Stimulated activated memory B cell treated with anti-CD40 and anti-IgM and Interleukin-4, amounts not matched to agents 10 μg/mL and 1 μg/mL and 100 μg/mL, for 72 hours (primary cell): ENCODE measurements around the gene PIP4K2A.

ENCODE experiments used
- ATAC-seq: fragments of 150-1000 bp; cut with Tn5 transposase; 2 replicates; pipeline ENCODE4 v1.10.0; 2021
- H3K27ac Mint-ChIP-seq: one replicate; pipeline ENCODE4 v1.8.0; 2022; ENCODE audit warnings: mild to moderate bottlenecking, mixed read lengths
- H3K27me3 Mint-ChIP-seq: one replicate; pipeline ENCODE4 v1.8.0; 2022; ENCODE audit warnings: mixed read lengths
- H3K36me3 Mint-ChIP-seq: one replicate; pipeline ENCODE4 v1.8.0; 2022; ENCODE audit warnings: mixed read lengths
- H3K4me1 Mint-ChIP-seq: one replicate; pipeline ENCODE4 v1.8.0; 2022; ENCODE audit warnings: mixed read lengths
- H3K4me3 Mint-ChIP-seq: one replicate; pipeline ENCODE4 v1.8.0; 2022; ENCODE audit warnings: mild to moderate bottlenecking, moderate library complexity, mixed read lengths
- H3K9me3 Mint-ChIP-seq: one replicate; pipeline ENCODE4 v1.8.0; 2022; ENCODE audit warnings: mixed read lengths

Gene PIP4K2A

GRCh38 chr10:22712211-22712955 is 2.0 kb downstream of the PIP4K2A start:
- ATAC-seq, result no peak
- peaks cover 11% of the 10 kb centered on the region for H3K36me3 Mint-ChIP-seq
- H3K27me3 Mint-ChIP-seq, result no peaks in the 10 kb centered on the region
- H3K4me3 Mint-ChIP-seq, result peak overlapping the region; percentile 91
- H3K27ac Mint-ChIP-seq, result peak overlapping the region; percentile 82
- H3K9me3 Mint-ChIP-seq, result no peaks in the 10 kb centered on the region
- peaks cover 56% of the 10 kb centered on the region for H3K4me1 Mint-ChIP-seq

DNA sequence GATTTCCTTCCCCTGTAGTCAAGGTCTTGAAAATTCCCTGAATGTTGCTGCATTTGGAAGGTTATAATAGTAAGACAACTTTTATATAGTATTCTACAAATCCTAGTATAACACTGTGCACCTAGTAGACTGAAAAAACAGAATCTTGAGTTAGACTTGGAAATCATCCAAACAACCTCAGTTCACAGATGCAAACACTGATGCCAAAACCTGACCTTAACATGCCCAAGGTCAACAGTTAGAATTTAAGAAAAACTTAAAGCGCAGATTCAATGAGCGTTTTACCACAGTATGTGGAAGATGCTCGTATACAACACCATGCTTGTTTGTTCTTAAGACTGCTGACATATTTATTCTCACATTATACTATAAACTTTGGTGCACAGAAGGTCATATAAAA is 3.0 kb downstream of the PIP4K2A start:
- no peaks in the 10 kb centered on the region for H3K27me3 Mint-ChIP-seq
- H3K4me3 Mint-ChIP-seq, result peak overlapping the region; percentile 91
- H3K4me1 Mint-ChIP-seq, result peaks cover 61% of the 10 kb centered on the region
- H3K36me3 Mint-ChIP-seq, result peaks cover 12% of the 10 kb centered on the region
- no peak for ATAC-seq
- peak overlapping the region; percentile 89 for H3K27ac Mint-ChIP-seq
- peaks cover 3% of the 10 kb centered on the region for H3K9me3 Mint-ChIP-seq

GRCh38 chr10:22710139-22710745 is 4.1 kb downstream of the PIP4K2A start:
- peak overlapping the region; percentile 89 for H3K27ac Mint-ChIP-seq
- H3K27me3 Mint-ChIP-seq, result no peaks in the 10 kb centered on the region
- H3K4me1 Mint-ChIP-seq, result peaks cover 69% of the 10 kb centered on the region
- H3K4me3 Mint-ChIP-seq, result peak overlapping the region; percentile 65
- ATAC-seq, result peak; percentile 31
- H3K9me3 Mint-ChIP-seq, result peaks cover 7% of the 10 kb centered on the region
- peaks cover 12% of the 10 kb centered on the region for H3K36me3 Mint-ChIP-seq

DNA sequence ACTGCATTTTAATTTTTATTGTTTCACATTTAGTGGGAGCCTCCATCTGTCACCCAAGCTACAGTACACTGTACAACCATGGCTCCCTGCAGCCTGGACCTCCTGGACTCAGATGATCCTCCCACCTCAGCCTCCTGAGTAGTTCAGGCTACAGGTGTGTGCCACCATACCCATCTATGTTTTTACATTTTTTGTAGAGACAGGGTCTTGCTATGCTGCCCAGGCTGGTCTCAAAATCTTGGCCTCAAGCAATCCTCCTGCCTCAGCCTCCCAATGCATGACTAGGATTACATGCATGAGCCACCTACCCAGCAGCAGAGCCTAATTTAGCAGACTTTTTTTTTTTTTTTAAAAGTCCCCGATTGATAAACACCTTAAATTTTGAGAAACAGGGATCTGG is 5.6 kb downstream of the PIP4K2A start:
- no peak overlapping the region for H3K4me3 Mint-ChIP-seq
- H3K9me3 Mint-ChIP-seq, result peaks cover 7% of the 10 kb centered on the region
- no peak for ATAC-seq
- H3K27me3 Mint-ChIP-seq, result no peaks in the 10 kb centered on the region
- H3K27ac Mint-ChIP-seq, result peak overlapping the region; percentile 89
- H3K4me1 Mint-ChIP-seq, result peaks cover 78% of the 10 kb centered on the region
- H3K36me3 Mint-ChIP-seq, result peaks cover 23% of the 10 kb centered on the region

DNA sequence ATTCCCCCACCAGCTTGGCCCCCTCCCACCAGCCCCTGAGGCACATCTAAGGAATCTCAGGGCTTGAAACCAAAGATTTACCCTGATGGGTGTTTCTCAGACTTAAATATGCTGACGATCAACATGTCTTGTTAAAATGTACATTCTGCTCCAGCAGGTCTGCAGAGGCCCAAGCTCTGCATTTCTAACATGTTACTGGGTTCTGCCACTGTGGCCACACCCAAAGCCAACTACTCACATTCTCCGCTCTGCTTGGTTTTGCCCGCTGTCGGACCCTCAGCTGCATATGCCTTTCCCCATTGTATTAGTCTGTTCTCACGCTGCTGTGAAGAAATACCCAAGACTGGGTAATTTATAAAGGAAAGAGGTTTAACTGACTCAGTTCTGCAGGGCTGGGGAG is 8.9 kb downstream of the PIP4K2A start:
- peak overlapping the region; percentile 46 for H3K4me3 Mint-ChIP-seq
- peaks cover 42% of the 10 kb centered on the region for H3K36me3 Mint-ChIP-seq
- no peaks in the 10 kb centered on the region for H3K27me3 Mint-ChIP-seq
- peaks cover 93% of the 10 kb centered on the region for H3K4me1 Mint-ChIP-seq
- ATAC-seq, result no peak
- H3K27ac Mint-ChIP-seq, result peak overlapping the region; percentile 91
- H3K9me3 Mint-ChIP-seq, result peaks cover 10% of the 10 kb centered on the region

GRCh38 chr10:22704942-22705341 is 9.4 kb downstream of the PIP4K2A start:
- peaks cover 10% of the 10 kb centered on the region for H3K9me3 Mint-ChIP-seq
- peaks cover 42% of the 10 kb centered on the region for H3K36me3 Mint-ChIP-seq
- peak; percentile 87 for ATAC-seq
- no peaks in the 10 kb centered on the region for H3K27me3 Mint-ChIP-seq
- peaks cover 93% of the 10 kb centered on the region for H3K4me1 Mint-ChIP-seq
- peak overlapping the region; percentile 91 for H3K27ac Mint-ChIP-seq
- H3K4me3 Mint-ChIP-seq, result peak overlapping the region; percentile 65

- H3K27me3 Mint-ChIP-seq, result no peaks in the 10 kb centered on the region
- peaks cover 42% of the 10 kb centered on the region for H3K36me3 Mint-ChIP-seq
- H3K9me3 Mint-ChIP-seq, result peaks cover 10% of the 10 kb centered on the region
- H3K27ac Mint-ChIP-seq, result peak overlapping the region; percentile 91
- peak; percentile 74 for ATAC-seq
- peak overlapping the region; percentile 65 for H3K4me3 Mint-ChIP-seq
- peaks cover 95% of the 10 kb centered on the region for H3K4me1 Mint-ChIP-seq
These were observed 9.9 kb downstream of the PIP4K2A start for GRCh38 chr10:22704471-22704911.

GRCh38 chr10:22702348-22702747 is 12.0 kb downstream of the PIP4K2A start:
- Mint-ChIP-seq H3K4me3 (no peak overlapping the region), H3K9me3 (peaks cover 10% of the 10 kb centered on the region), H3K27me3 (no peaks in the 10 kb centered on the region), H3K27ac (peak overlapping the region; percentile 79), H3K36me3 (peaks cover 31% of the 10 kb centered on the region), H3K4me1 (peaks cover 80% of the 10 kb centered on the region)
- ATAC-seq, result no peak

DNA sequence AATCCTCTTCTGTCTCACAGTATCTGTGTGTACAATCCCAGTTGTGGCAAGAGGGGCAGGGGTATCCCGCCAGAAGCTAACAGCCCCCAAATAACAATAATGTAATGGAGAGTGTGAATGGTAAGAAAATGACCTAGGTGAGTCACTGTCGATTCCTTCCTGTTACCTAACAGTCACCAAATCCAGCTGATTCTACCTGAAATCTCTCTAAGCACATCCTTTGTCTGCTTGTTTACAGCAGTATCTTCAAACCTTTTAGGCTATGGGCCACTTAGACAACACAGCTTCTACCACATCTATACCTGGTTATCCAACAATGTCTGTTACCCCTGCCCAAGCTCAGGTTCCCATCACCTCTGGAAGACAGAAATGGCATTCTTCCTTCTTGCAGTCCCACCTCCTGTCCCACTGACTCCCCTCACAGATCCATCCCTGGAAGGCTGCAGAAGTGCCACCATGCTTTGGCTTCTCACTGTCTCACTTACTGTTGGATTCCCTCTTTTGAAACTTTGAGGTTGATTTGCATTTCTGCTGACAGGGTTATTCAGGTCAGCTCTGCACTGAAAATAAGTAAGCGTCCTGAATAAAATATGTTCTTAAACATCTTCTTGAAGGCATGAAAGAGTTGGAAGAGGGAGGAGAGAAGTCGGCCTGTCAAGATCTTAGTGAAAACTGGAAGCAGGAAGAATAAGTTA is 13.1 kb downstream of the PIP4K2A start:
- no peaks in the 10 kb centered on the region for H3K27me3 Mint-ChIP-seq
- no peak for ATAC-seq
- H3K36me3 Mint-ChIP-seq, result peaks cover 30% of the 10 kb centered on the region
- peak overlapping the region; percentile 19 for H3K4me3 Mint-ChIP-seq
- peaks cover 6% of the 10 kb centered on the region for H3K9me3 Mint-ChIP-seq
- peak overlapping the region; percentile 79 for H3K27ac Mint-ChIP-seq
- H3K4me1 Mint-ChIP-seq, result peaks cover 75% of the 10 kb centered on the region

GRCh38 chr10:22700489-22700888 is 13.9 kb downstream of the PIP4K2A start:
- peak; percentile 75 for ATAC-seq
- H3K4me3 Mint-ChIP-seq, result peak overlapping the region; percentile 4
- peak overlapping the region; percentile 79 for H3K27ac Mint-ChIP-seq
- H3K27me3 Mint-ChIP-seq, result no peaks in the 10 kb centered on the region
- H3K9me3 Mint-ChIP-seq, result peaks cover 3% of the 10 kb centered on the region
- peaks cover 73% of the 10 kb centered on the region for H3K4me1 Mint-ChIP-seq
- peaks cover 30% of the 10 kb centered on the region for H3K36me3 Mint-ChIP-seq

DNA sequence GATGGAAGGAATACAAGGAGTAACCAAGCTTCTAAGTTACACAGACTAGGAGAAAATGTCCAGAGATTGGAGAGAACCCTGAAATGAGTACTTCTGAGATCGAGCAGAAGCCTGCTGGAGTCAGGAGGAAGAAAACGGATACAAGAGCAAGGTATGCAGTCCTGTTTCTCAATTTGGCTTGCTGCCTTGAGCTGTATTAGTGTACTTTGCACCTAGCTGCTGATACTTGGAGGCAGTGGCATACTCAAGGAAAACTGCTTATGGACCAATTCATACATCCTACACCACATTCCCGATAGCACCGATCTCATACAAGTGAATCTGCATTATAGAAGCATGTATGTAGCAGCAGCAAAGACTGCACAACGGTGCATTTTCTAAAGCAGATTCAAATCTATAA is 14.4 kb downstream of the PIP4K2A start:
- Mint-ChIP-seq H3K4me3 (peak overlapping the region; percentile 4), H3K36me3 (peaks cover 30% of the 10 kb centered on the region), H3K9me3 (peaks cover 3% of the 10 kb centered on the region), H3K27me3 (no peaks in the 10 kb centered on the region), H3K4me1 (peaks cover 71% of the 10 kb centered on the region), H3K27ac (peak overlapping the region; percentile 79)
- no peak for ATAC-seq

DNA sequence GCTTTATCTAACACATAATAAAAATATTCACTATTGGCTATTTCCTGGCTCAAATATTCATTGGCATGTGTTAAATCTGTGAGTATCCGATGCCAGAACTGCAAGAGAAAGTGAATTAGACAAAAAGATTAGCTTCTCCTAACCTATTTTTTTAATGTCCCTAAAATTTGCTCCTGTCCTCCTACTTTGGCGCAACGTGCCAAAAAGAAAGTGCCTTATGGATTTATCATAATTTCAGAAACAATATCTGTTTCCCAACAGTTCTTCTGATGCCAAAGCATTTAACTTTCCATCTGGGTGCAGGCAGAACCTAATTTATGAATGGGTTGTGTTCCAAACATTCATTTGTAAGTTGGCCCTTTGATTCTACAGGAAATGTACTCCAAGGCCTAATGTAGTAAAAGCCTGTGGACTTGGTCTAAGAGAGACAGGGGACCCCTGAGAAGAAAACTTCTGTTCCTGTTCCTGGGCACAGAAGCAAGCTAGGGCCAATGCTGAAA is 15.4 kb downstream of the PIP4K2A start:
- H3K36me3 Mint-ChIP-seq, result peaks cover 21% of the 10 kb centered on the region
- no peak overlapping the region for H3K4me3 Mint-ChIP-seq
- H3K27ac Mint-ChIP-seq, result peak overlapping the region; percentile 79
- H3K9me3 Mint-ChIP-seq, result peaks cover 3% of the 10 kb centered on the region
- peaks cover 64% of the 10 kb centered on the region for H3K4me1 Mint-ChIP-seq
- H3K27me3 Mint-ChIP-seq, result no peaks in the 10 kb centered on the region
- ATAC-seq, result no peak

GRCh38 chr10:22697800-22698199 is 16.6 kb downstream of the PIP4K2A start:
- no peaks in the 10 kb centered on the region for H3K27me3 Mint-ChIP-seq
- H3K4me3 Mint-ChIP-seq, result no peak overlapping the region
- H3K9me3 Mint-ChIP-seq, result peaks cover 3% of the 10 kb centered on the region
- peaks cover 12% of the 10 kb centered on the region for H3K36me3 Mint-ChIP-seq
- no peak for ATAC-seq
- no peak overlapping the region for H3K27ac Mint-ChIP-seq
- H3K4me1 Mint-ChIP-seq, result peaks cover 64% of the 10 kb centered on the region

DNA sequence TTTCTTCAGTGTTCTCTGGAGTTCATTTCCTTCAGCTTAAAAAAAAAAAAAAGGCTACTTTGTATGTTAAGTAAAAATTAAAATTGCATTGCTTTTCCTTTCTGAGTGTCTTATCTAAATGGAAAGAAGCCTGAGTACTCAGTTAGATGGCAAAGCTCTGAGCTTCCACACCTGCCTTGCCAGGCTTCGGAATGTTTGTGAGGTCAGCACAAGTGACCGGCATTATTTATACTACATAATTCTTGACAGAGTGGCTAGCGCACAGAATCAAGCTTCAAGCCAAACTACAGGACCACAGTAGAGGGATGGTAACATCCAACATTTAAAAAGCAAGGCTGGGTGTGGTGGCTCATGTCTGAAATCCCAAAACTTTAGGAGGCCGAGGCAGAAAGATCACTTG is 17.3 kb downstream of the PIP4K2A start:
- Mint-ChIP-seq H3K4me1 (peaks cover 60% of the 10 kb centered on the region), H3K27me3 (no peaks in the 10 kb centered on the region), H3K9me3 (no peaks in the 10 kb centered on the region), H3K27ac (no peak overlapping the region), H3K36me3 (peaks cover 5% of the 10 kb centered on the region), H3K4me3 (no peak overlapping the region)
- ATAC-seq, result no peak

DNA sequence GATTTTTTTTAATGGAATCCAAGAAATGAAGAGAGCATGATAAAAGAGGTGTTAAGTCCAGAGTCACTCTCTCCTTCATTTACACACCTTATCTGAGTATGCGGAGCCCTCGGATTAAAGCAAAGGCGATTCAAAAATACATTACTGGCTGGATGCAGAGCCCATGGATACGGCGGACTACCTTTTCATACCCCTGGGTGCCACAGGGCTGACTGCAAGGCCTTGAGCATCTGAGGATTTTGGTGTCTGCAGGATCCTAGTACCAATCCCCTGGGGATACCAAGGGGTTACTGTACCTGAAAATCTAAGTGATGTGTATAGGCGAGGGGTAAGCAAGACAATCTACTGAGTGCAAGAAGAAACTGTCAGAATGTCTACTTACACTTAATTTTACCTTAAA is 20.5 kb downstream of the PIP4K2A start:
- Mint-ChIP-seq H3K27me3 (no peaks in the 10 kb centered on the region), H3K4me3 (no peak overlapping the region), H3K36me3 (no peaks in the 10 kb centered on the region), H3K27ac (peak overlapping the region; percentile 80), H3K4me1 (peaks cover 56% of the 10 kb centered on the region), H3K9me3 (no peaks in the 10 kb centered on the region)
- ATAC-seq, result no peak
